Frontal cortex (tissue), 4 donors: ENCODE results near the gene CAPN3. TPM values are rescaled to one million over a fixed set of nuclear protein-coding genes. Genes with fewer than 3 reads are reported as not detected.

Experiments used
- DNase-seq, 2 donors: peaks; one replicate each; pipeline ENCODE4 v3.0.0; 2012; ENCODE audit warnings: low spot score in 2 of 2
- FAIRE-seq: peaks from 2 replicates; lab custom pipeline; 2012; peaks lifted over from hg19 to GRCh38; lab: Jason Lieb, UNC
- total RNA-seq: library from RNA; depleted of rRNA; stranded (reverse); fragments of >200 nt; gene quantifications from one replicate; pipeline ENCODE4 v1.2.3, GENCODE V29; 2014
- donor health status: control.
- donor health status: control.
- donor health status: control.

The CAPN3 gene
- total RNA-seq, 1 donor from 2014 or later: 2.0 TPM

GRCh38 chr15:42354824-42355223 lies 4.5 kb upstream of the CAPN3 start:
- FAIRE-seq (no peak), DNase-seq (no peak)

GRCh38 chr15:42355291-42355690 lies 4.0 kb upstream of the CAPN3 start:
- FAIRE-seq (no peak), DNase-seq (no peak)

GRCh38 chr15:42356851-42357250 lies 2.5 kb upstream of the CAPN3 start:
- DNase-seq (no peak), FAIRE-seq (no peak)

DNA sequence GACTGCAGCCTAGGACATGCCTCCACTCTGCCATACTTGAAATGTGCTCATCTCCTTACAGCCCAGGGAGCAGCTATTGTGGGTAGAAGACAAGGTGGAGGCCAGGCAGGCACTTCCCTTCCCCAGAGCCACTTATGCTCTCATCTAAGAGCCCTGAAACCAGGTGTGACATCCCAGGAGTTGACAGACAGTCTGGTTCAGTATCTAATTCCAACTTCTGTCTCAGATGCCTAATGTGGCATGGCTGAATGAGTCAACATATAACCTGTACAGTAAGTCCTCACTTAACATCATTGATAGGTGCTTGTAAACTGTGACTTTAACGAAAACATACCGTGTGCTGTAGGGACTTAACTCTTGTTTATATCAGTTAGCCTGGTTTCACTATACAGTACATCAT lies 1.2 kb upstream of the CAPN3 start:
- no peak for FAIRE-seq

DNA sequence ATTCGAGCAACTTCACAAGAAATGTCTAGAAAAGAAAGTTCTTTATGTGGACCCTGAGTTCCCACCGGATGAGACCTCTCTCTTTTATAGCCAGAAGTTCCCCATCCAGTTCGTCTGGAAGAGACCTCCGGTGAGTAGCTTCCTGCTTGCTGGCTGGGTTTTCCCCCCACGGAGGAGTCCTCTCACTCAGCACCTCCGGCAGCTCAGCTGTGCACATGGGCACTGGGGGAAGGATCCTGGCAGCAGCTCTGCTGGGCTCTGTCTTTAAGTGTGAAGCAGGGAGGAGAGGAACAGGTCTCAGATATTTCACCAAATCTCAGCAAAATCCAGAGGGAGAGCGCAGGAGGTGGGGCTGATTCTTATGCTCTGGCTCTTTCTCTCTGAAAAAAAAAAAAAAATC lies 684 bp downstream of the CAPN3 start:
- FAIRE-seq (no peak), DNase-seq (no peak)

More for the DNA sequence above, 1.2 kb upstream of the CAPN3 start:
- DNase-seq: no peak

DNA sequence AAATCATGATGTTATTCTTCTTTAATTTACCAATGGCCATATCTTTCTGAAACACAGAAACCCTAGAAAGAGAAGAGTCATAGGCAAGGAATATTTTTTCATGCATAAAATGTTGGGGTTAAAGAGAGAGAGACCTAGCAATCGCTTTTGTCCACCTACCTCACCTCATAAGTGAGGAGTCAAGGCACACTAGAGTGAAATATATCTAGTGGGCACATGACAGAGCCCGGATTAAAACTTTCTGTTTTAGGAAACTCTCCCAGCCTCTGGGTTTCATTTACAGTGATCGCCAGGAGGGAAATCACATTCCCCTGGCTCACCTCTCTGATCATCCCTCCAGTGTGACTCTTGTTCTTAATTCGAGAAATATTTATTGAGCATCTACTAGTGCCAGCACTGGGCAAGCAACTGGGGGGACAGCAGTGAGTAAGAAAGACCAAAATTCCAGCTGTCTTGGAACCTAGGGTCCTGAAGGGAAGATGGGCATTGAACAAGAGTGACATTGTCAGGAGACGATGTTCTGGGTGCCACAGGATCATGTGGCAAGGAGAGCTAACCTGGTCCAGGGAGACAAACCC lies 1.3 kb downstream of the CAPN3 start:
- no peak for DNase-seq
- FAIRE-seq: no peak

GRCh38 chr15:42363487-42363886 lies 4.2 kb downstream of the CAPN3 start:
- DNase-seq (no peak), FAIRE-seq (no peak)

DNA sequence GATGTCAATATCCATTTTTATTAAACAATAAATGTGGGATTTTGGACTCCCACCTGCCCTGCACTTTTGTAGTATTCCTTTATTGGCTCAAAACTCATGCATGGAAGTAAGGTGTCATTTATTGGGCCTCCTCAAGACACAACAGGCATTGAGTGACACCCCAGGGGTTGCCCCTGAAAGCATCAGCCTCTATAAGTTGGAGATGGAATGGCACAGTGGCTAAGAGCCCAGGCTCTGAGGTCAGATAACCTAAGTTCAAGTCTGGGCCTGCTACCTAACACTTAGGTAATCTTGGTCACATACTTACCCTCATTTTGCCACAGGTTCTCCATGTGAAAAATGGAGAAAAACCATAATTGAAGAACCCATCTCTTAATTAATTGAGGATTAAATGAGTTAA lies 4.6 kb downstream of the CAPN3 start:
- DNase-seq (no peak), FAIRE-seq (no peak)

- DNase-seq (no peak), FAIRE-seq (no peak)
These were observed 5.2 kb downstream of the CAPN3 start for GRCh38 chr15:42364529-42364928.

- no peak for DNase-seq
- no peak for FAIRE-seq
These were observed 6.7 kb downstream of the CAPN3 start for GRCh38 chr15:42365921-42366550.

DNA sequence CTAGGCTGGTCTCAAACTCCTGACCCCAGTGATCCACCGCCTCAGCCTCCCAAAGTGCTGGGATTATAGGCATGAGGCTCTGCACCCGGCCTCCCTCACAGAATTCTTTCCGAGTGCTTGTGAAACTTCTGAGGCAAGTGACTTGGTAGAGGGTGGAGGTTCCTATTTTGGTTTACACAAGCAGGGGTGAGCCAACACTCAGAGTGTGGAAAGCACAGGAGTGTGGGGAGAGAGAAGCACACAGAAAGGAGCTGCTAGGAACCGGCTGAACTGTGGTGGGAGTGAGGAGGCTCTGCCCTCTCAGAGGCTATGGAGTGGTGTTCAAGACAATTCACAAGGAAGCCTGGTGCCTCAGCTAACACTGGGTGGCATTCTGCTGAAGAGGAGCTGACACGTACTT lies 7.7 kb downstream of the CAPN3 start:
- FAIRE-seq: no peak

DNA sequence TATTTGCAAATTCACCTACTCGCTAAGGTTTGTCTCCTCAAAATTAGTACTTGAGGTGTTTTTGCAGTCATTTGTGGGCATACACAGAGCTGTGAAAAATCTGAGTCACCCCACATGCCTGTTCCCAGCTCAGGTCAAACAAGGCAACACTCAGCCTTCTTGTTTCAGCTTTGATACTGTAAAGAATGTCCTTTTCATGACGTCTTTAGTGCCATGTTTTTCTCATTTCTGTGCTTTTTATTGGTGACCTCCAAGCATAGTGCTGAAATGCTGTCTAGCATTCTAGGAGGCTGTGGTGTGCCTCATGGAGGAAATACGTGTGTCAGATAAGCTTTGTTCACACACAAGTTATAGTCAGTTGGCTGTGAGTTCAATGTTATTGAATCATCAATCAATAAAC lies 8.8 kb downstream of the CAPN3 start:
- DNase-seq (no peak), FAIRE-seq (no peak)

More for the DNA sequence above, 7.7 kb downstream of the CAPN3 start:
- DNase-seq: no peak

DNA sequence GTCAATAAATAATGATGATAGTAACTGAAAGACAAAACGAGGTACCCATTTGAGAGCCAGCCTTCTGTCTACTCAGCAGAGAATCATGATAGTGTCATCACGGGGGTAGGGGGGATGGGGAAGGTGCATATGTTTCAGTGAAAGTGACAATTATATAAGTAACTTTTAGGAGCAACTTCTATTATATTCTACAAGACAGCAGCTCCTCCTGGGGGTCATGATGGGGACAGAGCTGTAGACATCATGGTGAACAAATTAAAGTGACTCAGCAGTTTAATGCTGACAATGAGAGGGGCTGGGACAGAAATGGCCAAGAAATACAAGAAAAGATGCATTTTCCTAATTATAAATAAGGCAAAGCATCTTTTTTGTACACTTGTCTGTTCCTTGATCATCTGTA lies 11.8 kb downstream of the CAPN3 start:
- DNase-seq (no peak), FAIRE-seq (no peak)

DNA sequence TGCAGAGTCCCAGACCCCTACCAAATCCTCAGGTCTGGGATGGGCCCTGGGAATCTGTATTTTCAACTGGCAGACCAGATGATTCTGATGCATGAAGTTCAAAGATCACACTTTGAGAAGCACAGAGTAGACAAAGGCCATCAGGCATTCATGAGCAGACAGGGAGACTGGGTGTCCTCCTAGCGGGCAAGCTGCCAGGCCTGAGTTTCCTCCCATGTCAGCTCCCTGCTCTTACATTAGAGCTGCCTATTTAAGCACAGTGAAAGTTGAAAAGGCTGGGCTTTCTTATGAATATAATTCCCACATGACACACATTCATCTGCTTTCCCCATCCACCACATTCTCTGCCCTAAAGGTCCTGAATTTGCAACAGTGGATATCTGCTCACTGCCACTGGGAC lies 14.0 kb downstream of the CAPN3 start:
- DNase-seq (no peak), FAIRE-seq (no peak)

DNA sequence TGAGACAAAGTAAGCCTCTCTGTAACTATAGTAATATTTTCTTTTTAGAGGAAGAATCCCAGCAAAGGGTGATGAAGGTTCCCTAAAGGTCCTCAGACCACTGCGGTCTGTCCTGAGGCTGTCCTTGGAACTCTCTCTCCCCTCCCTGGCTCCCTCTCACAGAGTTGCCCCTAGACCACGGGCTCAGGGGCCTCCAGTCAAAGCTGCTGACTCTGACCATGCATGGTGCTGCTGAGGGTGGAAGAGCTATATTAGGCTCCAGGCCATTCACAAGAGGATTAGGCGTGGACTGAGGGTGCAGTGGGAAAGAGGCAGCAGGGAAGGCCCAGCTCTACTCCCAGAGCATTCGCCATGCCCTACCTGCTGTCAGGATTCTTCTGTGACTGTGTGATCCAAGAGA lies 14.6 kb downstream of the CAPN3 start:
- DNase-seq (no peak), FAIRE-seq (no peak)

DNA sequence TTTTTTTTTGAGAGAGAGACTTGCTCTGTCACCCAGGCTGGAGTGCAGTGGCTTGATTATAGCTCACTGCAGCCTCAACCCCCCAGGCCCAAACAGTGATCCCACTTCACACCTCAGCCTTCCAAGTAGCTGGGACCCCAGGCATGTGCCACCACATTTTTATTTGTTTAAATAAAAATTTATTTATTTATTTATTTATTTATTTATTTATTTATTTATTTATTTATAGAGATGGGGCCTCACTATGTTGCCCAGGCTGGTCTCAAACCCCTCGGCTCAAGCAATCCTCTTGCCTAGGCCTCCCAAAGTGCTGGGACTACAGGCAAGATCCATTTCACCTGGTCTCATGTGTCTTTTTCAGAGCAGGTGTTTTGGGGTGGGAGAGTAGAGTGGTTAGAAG lies 15.5 kb downstream of the CAPN3 start:
- no peak for FAIRE-seq

GRCh38 chr15:42375252-42375651 lies 16.0 kb downstream of the CAPN3 start:
- no peak for DNase-seq
- no peak for FAIRE-seq

More for the DNA sequence above, 15.5 kb downstream of the CAPN3 start:
- DNase-seq: no peak

- no peak for DNase-seq
- no peak for FAIRE-seq
These were observed 16.6 kb downstream of the CAPN3 start for GRCh38 chr15:42375941-42376340.

GRCh38 chr15:42378011-42378410 lies 18.7 kb downstream of the CAPN3 start:
- DNase-seq (no peak), FAIRE-seq (no peak)

DNA sequence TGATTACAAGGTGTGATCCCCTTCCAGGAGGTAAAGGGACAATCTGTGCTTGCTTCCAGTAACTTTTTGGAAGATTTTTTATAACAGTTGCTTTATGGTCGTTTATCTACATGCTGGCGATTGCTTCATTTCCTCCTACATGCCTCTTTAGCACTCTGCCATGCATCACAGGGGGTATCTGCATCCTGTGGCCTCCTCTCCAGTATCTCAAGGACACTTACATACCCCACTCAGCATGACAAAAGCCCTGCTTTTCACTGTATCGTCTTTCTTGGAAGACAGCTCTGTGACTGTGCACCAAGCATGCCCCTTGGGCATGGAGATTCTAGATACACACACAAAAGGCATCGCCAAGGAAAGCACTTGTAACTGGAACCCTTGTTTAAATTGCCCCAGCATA lies 25.3 kb downstream of the CAPN3 start:
- FAIRE-seq: no peak
- no peak for DNase-seq

DNA sequence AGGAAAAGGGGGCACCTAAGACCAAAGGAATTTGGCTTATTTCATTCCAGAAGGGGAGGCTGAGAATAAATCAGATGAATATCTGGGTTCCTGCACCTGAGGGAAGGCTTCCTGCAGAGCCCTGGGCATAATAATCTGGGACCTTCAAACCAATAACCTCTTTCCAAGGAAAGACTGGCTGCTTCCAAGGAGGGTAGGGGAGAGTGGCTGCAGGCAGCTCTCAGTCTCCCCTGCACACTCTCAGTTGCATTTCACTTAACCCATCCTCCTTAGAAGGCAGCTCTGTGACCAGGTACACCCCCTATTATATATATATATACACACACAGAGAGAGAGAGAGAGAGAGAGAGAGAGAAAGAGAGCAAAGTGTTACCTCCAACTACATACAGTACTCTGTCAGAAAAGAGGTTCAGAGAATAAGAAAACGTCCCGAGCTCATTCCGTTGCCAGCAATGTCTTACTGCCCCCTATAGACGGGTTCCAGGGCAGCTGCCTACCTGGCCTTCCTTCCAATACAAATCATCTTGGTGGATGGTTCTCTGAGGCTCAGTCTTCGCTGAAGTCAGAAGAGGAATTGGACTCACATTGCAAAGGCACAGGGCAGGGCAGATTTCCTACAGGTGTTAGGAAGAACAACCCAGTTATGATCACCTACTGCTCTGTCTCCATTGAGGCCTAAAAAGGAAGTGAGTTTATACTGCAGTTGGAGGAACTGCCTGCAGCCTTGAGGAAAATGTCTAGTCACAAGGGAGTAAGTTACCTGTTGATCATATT lies 26.1 kb downstream of the CAPN3 start:
- no peak for FAIRE-seq
- no peak for DNase-seq
